T47D (cell line): ENCODE data around the gene CARD16.
"Not testable (repeated sequence)": the region's sequence is repeated elsewhere in the genome, so short reads cannot be mapped to it uniquely, and the experiment has no call there.

Experiments
- DNase-seq, 2 experiments: peaks; one replicate each; pipeline versions ENCODE4 v3.0.0 to v3.0.0-alpha.2; 2011 to 2012; ENCODE audit warnings: low read depth in 1 of 2, low spot score in 1 of 2
- JUND ChIP-seq: IDR thresholded peaks from 2 replicates; pipeline ENCODE4 v1.6.1; 2012; ENCODE audit warnings: low read depth
- in situ Hi-C: cut with HindIII; loops from 2 replicates; pipeline ENCODE4 v1.10.0; 2016; ENCODE audit warnings: low sequenced_read_pairs, low pct_unique_long_range_greater_than_20kb

CARD16 gene

GRCh38 chr11:105044557-105045524 is at the start of gene CARD16:
CARD16 (minus strand) TSS chr11:105045335; CDS start chr11:105045297, 38 bp downstream.
- DNase-seq: peak in 1 of 2 experiments; percentile 54
- in situ Hi-C loops: not testable (repeated sequence)

- in situ Hi-C loops: no loop called here
- DNase-seq: no peak
- TF ChIP-seq JUND: no peak
Measured at GRCh38 chr11:105092256-105093239, 47.4 kb upstream of the CARD16 start.

GRCh38 chr11:105081412-105082150 is 36.4 kb upstream of the CARD16 start:
- in situ Hi-C loops: no loop called here
- DNase-seq: no peak

GRCh38 chr11:105080171-105080906 is 35.2 kb upstream of the CARD16 start:
- DNase-seq, in situ Hi-C loops: not testable (repeated sequence)

More at GRCh38 chr11:105081412-105082150, 36.4 kb upstream of the CARD16 start:
- TF ChIP-seq JUND: no peak

GRCh38 chr11:105078283-105078682 is 33.1 kb upstream of the CARD16 start:
- in situ Hi-C loops: no loop called here
- no peak for DNase-seq
- TF ChIP-seq JUND: no peak

GRCh38 chr11:105077141-105077790 is 32.1 kb upstream of the CARD16 start:
- in situ Hi-C loops, DNase-seq: not testable (repeated sequence)

GRCh38 chr11:105074166-105074530 is 29.0 kb upstream of the CARD16 start:
- in situ Hi-C loops: no loop called here
- DNase-seq: no peak
- TF ChIP-seq JUND: no peak

GRCh38 chr11:105073456-105074165 is 28.5 kb upstream of the CARD16 start:
- in situ Hi-C loops: no loop called here
- DNase-seq: no peak
- no peak for TF ChIP-seq JUND

GRCh38 chr11:105072080-105072479 is 26.9 kb upstream of the CARD16 start:
- DNase-seq, in situ Hi-C loops: not testable (repeated sequence)

- DNase-seq: no peak
- in situ Hi-C loops: no loop called here
- TF ChIP-seq JUND: no peak
Measured at GRCh38 chr11:105071089-105071732, 26.1 kb upstream of the CARD16 start.

- in situ Hi-C loops: no loop called here
- TF ChIP-seq JUND: no peak
- no peak for DNase-seq
Measured at GRCh38 chr11:105070306-105070705, 25.2 kb upstream of the CARD16 start.

- DNase-seq, in situ Hi-C loops: not testable (repeated sequence)
Measured at GRCh38 chr11:105069749-105070148, 24.6 kb upstream of the CARD16 start.

- in situ Hi-C loops: not testable (repeated sequence)
Measured at GRCh38 chr11:105063245-105063941, 18.3 kb upstream of the CARD16 start.

More at GRCh38 chr11:105063245-105063941, 18.3 kb upstream of the CARD16 start:
- DNase-seq: not testable (repeated sequence)
